GM12891 (cell line): ENCODE measurements around the gene RALGAPA2.

ENCODE experiments used
- POLR2A ChIP-seq: IDR thresholded peaks from 2 replicates; pipeline ENCODE4 v1.6.1; 2011; ENCODE audit warnings: low read depth, low read length, control low read depth
- POLR2AphosphoS5 ChIP-seq: IDR thresholded peaks from 2 replicates; pipeline ENCODE4 v1.6.1; 2011; ENCODE audit warnings: low read depth, low read length, control low read depth
- TAF1 ChIP-seq: IDR thresholded peaks from 2 replicates; pipeline ENCODE4 v1.6.1; 2011; ENCODE audit warnings: low read depth, low read length, control low read depth

- no peak for TF ChIP-seq TAF1
- no peak for TF ChIP-seq POLR2A
- TF ChIP-seq POLR2AphosphoS5, result no peak
These were observed 46.7 kb downstream of the RALGAPA2 start for GRCh38 chr20:20665606-20666332.
